HuH-7 (cell line): ENCODE results near the gene PLA2G7.
A peak's percentile ranks its signal among the peaks of the same experiment; 100 is the strongest.
"Not testable (repeated sequence)": the region's sequence is repeated elsewhere in the genome, so short reads cannot be mapped to it uniquely, and the experiment has no call there.

Experiments
- DNase-seq: peaks from one replicate; pipeline ENCODE4 v3.0.0; 2011; ENCODE audit warnings: low spot score

Gene PLA2G7

GRCh38 chr6:46748940-46749503 lies 13.8 kb upstream of the PLA2G7 start:
- no peak for DNase-seq

GRCh38 chr6:46746696-46747095 lies 11.5 kb upstream of the PLA2G7 start, which contains the start of gene ANKRD66:
Gene ANKRD66 (plus strand): TSS chr6:46746933. CDS start chr6:46751949, 5,016 bp downstream.
- no peak for DNase-seq

- DNase-seq: no peak
These were observed 10.8 kb upstream of the PLA2G7 start for GRCh38 chr6:46745973-46746372.

GRCh38 chr6:46744159-46744725 lies 9.1 kb upstream of the PLA2G7 start:
- DNase-seq: not testable (repeated sequence)

GRCh38 chr6:46743425-46744158 lies 8.4 kb upstream of the PLA2G7 start:
- no peak for DNase-seq

GRCh38 chr6:46741910-46742309 lies 6.7 kb upstream of the PLA2G7 start:
- no peak for DNase-seq

- peak; percentile 25 for DNase-seq
These were observed 6.3 kb upstream of the PLA2G7 start for GRCh38 chr6:46741482-46741881.

GRCh38 chr6:46736906-46737305 lies 1.7 kb upstream of the PLA2G7 start:
- no peak for DNase-seq

- no peak for DNase-seq
These were observed 501 bp upstream of the PLA2G7 start for GRCh38 chr6:46735720-46736031.

- DNase-seq: no peak
These were observed 1.8 kb downstream of the PLA2G7 start for GRCh38 chr6:46733341-46733801.

GRCh38 chr6:46730921-46731461 lies 4.2 kb downstream of the PLA2G7 start:
- no peak for DNase-seq

GRCh38 chr6:46729787-46730326 lies 5.3 kb downstream of the PLA2G7 start:
- DNase-seq: no peak

- DNase-seq: no peak
These were observed 14.8 kb downstream of the PLA2G7 start for GRCh38 chr6:46720401-46720800.

GRCh38 chr6:46719099-46719498 lies 16.1 kb downstream of the PLA2G7 start:
- DNase-seq: no peak

GRCh38 chr6:46715141-46715540 lies 20.0 kb downstream of the PLA2G7 start:
- DNase-seq: no peak

- no peak for DNase-seq
These were observed 23.7 kb downstream of the PLA2G7 start for GRCh38 chr6:46711491-46711890.

GRCh38 chr6:46706464-46706863 lies 28.7 kb downstream of the PLA2G7 start:
- DNase-seq: no peak

- DNase-seq: no peak
These were observed 30.6 kb downstream of the PLA2G7 start for GRCh38 chr6:46704562-46704961.

- DNase-seq: no peak
These were observed 35.2 kb downstream of the PLA2G7 start for GRCh38 chr6:46699970-46700369.

- DNase-seq: no peak
These were observed 44.2 kb downstream of the PLA2G7 start for GRCh38 chr6:46690911-46691451.

GRCh38 chr6:46690141-46690755 lies 44.9 kb downstream of the PLA2G7 start:
- DNase-seq: no peak

- no peak for DNase-seq
These were observed 45.5 kb downstream of the PLA2G7 start for GRCh38 chr6:46689657-46690056.
